H1 (cell line): Measurements from ENCODE around the gene RTN4RL1. TPM values are rescaled to one million over a fixed set of nuclear protein-coding genes. Genes with fewer than 3 reads are reported as not detected.

Experiments
- CTCF ChIA-PET: fragments of 300-600 bp; sonication (Branson Sonifier 250); formaldehyde crosslinking; loops from one replicate; lab custom pipeline; 2021; ENCODE audit not compliant: partially characterized antibody; lab: Charles Lee
- POLR2A ChIA-PET: fragments of 300-600 bp; sonication (Branson Sonifier 250); formaldehyde crosslinking; loops from one replicate; lab custom pipeline; 2021; ENCODE audit warnings: inconsistent platforms; ENCODE audit not compliant: partially characterized antibody; lab: Charles Lee
- DNase-seq, 2 experiments: peaks; one replicate each; pipeline versions ENCODE4 v3.0.0 to v3.0.0-alpha.2; 2010 to 2022; ENCODE audit warnings: low spot score in 2 of 2, low read depth in 1 of 2, mixed read lengths in 1 of 2
- FAIRE-seq: peaks from 2 replicates; lab custom pipeline; 2011; peaks lifted over from hg19 to GRCh38; lab: Jason Lieb, UNC
- H2AFZ ChIP-seq: 2 replicates; pipeline ENCODE4 v1.8.1; 2012; ENCODE audit warnings: low read length, inconsistent platforms
- H2AK5ac ChIP-seq: 2 replicates; pipeline ENCODE4 v1.6.1; 2013; ENCODE audit warnings: low read depth, low read length
- H2BK120ac ChIP-seq: replicated peaks from 2 replicates; pipeline ENCODE3; 2013; ENCODE audit warnings: low read depth, low read length, inconsistent platforms
- H2BK12ac ChIP-seq: 2 replicates; pipeline ENCODE4 v1.6.1; 2013; ENCODE audit warnings: low read depth, low read length
- H2BK15ac ChIP-seq: 2 replicates; pipeline ENCODE4 v1.6.1; 2013; ENCODE audit warnings: low read length
- H2BK20ac ChIP-seq: 2 replicates; pipeline ENCODE4 v1.6.1; 2013; ENCODE audit warnings: low read length
- H2BK5ac ChIP-seq: 2 replicates; pipeline ENCODE4 v1.6.1; 2013; ENCODE audit warnings: low read depth, low read length
- H3K14ac ChIP-seq: 2 replicates; pipeline ENCODE4 v1.6.1; 2013; ENCODE audit warnings: inconsistent platforms; ENCODE audit not compliant: insufficient read length
- H3K18ac ChIP-seq: 2 replicates; pipeline ENCODE4 v1.6.1; 2013; ENCODE audit warnings: low read length; ENCODE audit errors: extremely low read depth
- H3K23ac ChIP-seq: 2 replicates; pipeline ENCODE4 v1.6.1; 2013; ENCODE audit warnings: inconsistent platforms; ENCODE audit not compliant: insufficient read length
- H3K23me2 ChIP-seq: 2 replicates; pipeline ENCODE4 v1.6.1; 2013; ENCODE audit warnings: low read depth, low read length
- H3K27ac ChIP-seq: 2 replicates; pipeline ENCODE4 v1.6.1; 2011; ENCODE audit warnings: low read depth, low read length, inconsistent platforms
- H3K27me3 ChIP-seq, 4 experiments: replicated peaks in 1 of 4; 1 replicate in 1 of 4; 2 replicates in 3 of 4; pipeline versions ENCODE4 v1.6.1 to v1.8.1; 2011 to 2013; ENCODE audit warnings: low read length in 3 of 4, mild to moderate bottlenecking in 3 of 4, inconsistent platforms in 2 of 4, mixed read lengths in 2 of 4, moderate library complexity in 1 of 4; ENCODE audit not compliant: control insufficient read depth in 3 of 4, insufficient read depth in 3 of 4; ENCODE audit errors: extremely low read depth in 1 of 4
- H3K36me3 ChIP-seq, 4 experiments: 2 replicates each; pipeline versions ENCODE4 v1.6.1 to v1.8.1; 2011 to 2013; ENCODE audit warnings: mild to moderate bottlenecking in 4 of 4, low read length in 3 of 4, moderate library complexity in 2 of 4, control low read depth in 1 of 4, inconsistent platforms in 1 of 4; ENCODE audit not compliant: insufficient read depth in 4 of 4, control insufficient read depth in 2 of 4
- H3K4ac ChIP-seq: replicated peaks from 2 replicates; pipeline ENCODE3; 2013; ENCODE audit warnings: low read length, low read depth, mixed read lengths, inconsistent platforms; ENCODE audit not compliant: insufficient read length
- H3K4me1 ChIP-seq, 4 experiments: replicated peaks in 1 of 4; 1 replicate in 1 of 4; 2 replicates in 3 of 4; pipeline versions ENCODE4 v1.6.1 to v1.8.1; 2011 to 2013; ENCODE audit warnings: low read length in 3 of 4, inconsistent platforms in 2 of 4, mixed read lengths in 1 of 4; ENCODE audit not compliant: insufficient read depth in 4 of 4, control insufficient read depth in 3 of 4
- H3K4me2 ChIP-seq, 2 experiments: 2 replicates each; pipeline versions ENCODE4 v1.6.1 to v1.8.1; 2011 to 2013; ENCODE audit warnings: low read depth in 2 of 2, low read length in 2 of 2, control low read depth in 1 of 2, inconsistent platforms in 1 of 2, mild to moderate bottlenecking in 1 of 2; ENCODE audit not compliant: insufficient read depth in 1 of 2
- H3K4me3 ChIP-seq, 4 experiments: fragments of 200-600, 300-600 bp in 1 of 4; sonication (generic), shearing (Covaris generic), sonication (Bioruptor Twin) in 1 of 4; 2 replicates each; pipeline versions ENCODE4 v1.5.1 to v1.8.1; 2011 to 2016; ENCODE audit warnings: low read length in 4 of 4, low read depth in 3 of 4, control low read depth in 2 of 4, inconsistent platforms in 2 of 4, mild to moderate bottlenecking in 2 of 4, mixed read lengths in 1 of 4, moderate library complexity in 1 of 4; ENCODE audit not compliant: insufficient read depth in 2 of 4; ENCODE audit errors: extremely low read depth in 1 of 4
- H3K56ac ChIP-seq: replicated peaks from 2 replicates; pipeline ENCODE3; 2013; ENCODE audit warnings: low read depth, mild to moderate bottlenecking, mixed read lengths, low read length, inconsistent platforms; ENCODE audit not compliant: insufficient read length
- H3K79me1 ChIP-seq: 2 replicates; pipeline ENCODE4 v1.6.1; 2013; ENCODE audit warnings: low read depth, low read length, control low read depth
- H3K79me2 ChIP-seq, 2 experiments: 2 replicates each; pipeline versions ENCODE4 v1.6.1 to v1.8.1; 2012 to 2013; ENCODE audit warnings: low read length in 2 of 2, mild to moderate bottlenecking in 2 of 2, inconsistent platforms in 1 of 2; ENCODE audit not compliant: insufficient read depth in 2 of 2, control insufficient read depth in 1 of 2
- H3K9ac ChIP-seq, 4 experiments: replicated peaks in 1 of 4; 1 replicate in 1 of 4; 2 replicates in 3 of 4; pipeline versions ENCODE4 v1.6.1 to v1.8.1; 2011 to 2013; ENCODE audit warnings: low read depth in 3 of 4, low read length in 3 of 4, control low read depth in 2 of 4, mild to moderate bottlenecking in 2 of 4, moderate library complexity in 2 of 4, inconsistent platforms in 1 of 4; ENCODE audit errors: extremely low read depth in 1 of 4
- H3K9me3 ChIP-seq, 2 experiments: 2 replicates each; pipeline versions ENCODE4 v1.6.1 to v1.8.1; 2012 to 2013; ENCODE audit warnings: mild to moderate bottlenecking in 2 of 2, moderate library complexity in 2 of 2, control low read depth in 1 of 2, inconsistent platforms in 1 of 2, low read depth in 1 of 2, low read length in 1 of 2, mixed read lengths in 1 of 2; ENCODE audit not compliant: insufficient read depth in 2 of 2
- H4K20me1 ChIP-seq, 2 experiments: replicated peaks in 1 of 2; 2 replicates each; pipeline versions ENCODE3 to v1.8.1; 2011 to 2013; ENCODE audit warnings: inconsistent platforms in 2 of 2, low read length in 2 of 2, mild to moderate bottlenecking in 1 of 2; ENCODE audit not compliant: insufficient read depth in 2 of 2, control insufficient read depth in 1 of 2
- H4K5ac ChIP-seq: 2 replicates; pipeline ENCODE4 v1.6.1; 2013; ENCODE audit warnings: low read length, low read depth, mixed read lengths, inconsistent platforms; ENCODE audit not compliant: insufficient read length
- H4K8ac ChIP-seq: 2 replicates; pipeline ENCODE4 v1.8.0; 2013; ENCODE audit warnings: mild to moderate bottlenecking, moderate library complexity, low read length, inconsistent platforms; ENCODE audit not compliant: insufficient read depth; ENCODE audit errors: extremely low read depth
- H4K91ac ChIP-seq: replicated peaks from 2 replicates; pipeline ENCODE3; 2013; ENCODE audit warnings: low read length, mixed read lengths, inconsistent platforms; ENCODE audit not compliant: insufficient read length
- EGR1 ChIP-seq: IDR thresholded peaks from 2 replicates; pipeline ENCODE4 v1.6.1; 2011; ENCODE audit warnings: low read depth, low read length, borderline replicate concordance
- HDAC6 ChIP-seq: IDR thresholded peaks from one replicate; pipeline ENCODE4 v1.7.1; 2012; ENCODE audit warnings: low read depth, mild to moderate bottlenecking, inconsistent platforms, low read length, moderate library complexity
- SIN3A ChIP-seq, 2 experiments: IDR thresholded peaks in 1 of 2; conservative IDR thresholded peaks in 1 of 2; 2 replicates each; pipeline ENCODE4 v1.6.1; 2011 to 2012; ENCODE audit warnings: low read length in 2 of 2, improper control_type of control experiment in 1 of 2, low read depth in 1 of 2, mild to moderate bottlenecking in 1 of 2
- SP1 ChIP-seq: IDR thresholded peaks from 2 replicates; pipeline ENCODE4 v1.6.1; 2011; ENCODE audit warnings: low read depth, low read length
- USF2 ChIP-seq: IDR thresholded peaks from 2 replicates; pipeline ENCODE4 v1.6.1; 2011; ENCODE audit warnings: low read length, improper control_type of control experiment
- YY1 ChIP-seq: IDR thresholded peaks from 2 replicates; pipeline ENCODE4 v1.6.1; 2011; ENCODE audit warnings: low read depth, mild to moderate bottlenecking, low read length
- WGBS, 2 experiments: shearing (Covaris generic) in 1 of 2; methylation state at CpG; one replicate each; pipeline versions ENCODE4 v1.1.6 to v1.1.7; 2013 to 2015; ENCODE audit warnings: low lambda C conversion rate in 2 of 2, mixed read lengths in 2 of 2, inconsistent platforms in 1 of 2, low coverage in 1 of 2, missing lambda C conversion rate in 1 of 2; ENCODE audit not compliant: insufficient replicate concordance in 2 of 2, insufficient coverage in 1 of 2, insufficient read length in 1 of 2; ENCODE audit errors: extremely low coverage in 1 of 2, missing lambda C conversion rate in 1 of 2; 5-methylcytosine and 5-hydroxymethylcytosine counted together
- polyA plus RNA-seq, 7 experiments: library from polyadenylated mRNA; depleted of rRNA in 3 of 7; stranded (reverse) in 5 of 7; unstranded in 2 of 7; fragments of >200 nt in 5 of 7; fragments of 200-250 nt in 2 of 7; gene quantifications; 1 replicate in 5 of 7; 2 replicates in 1 of 7; 4 replicates in 1 of 7; pipeline versions ENCODE4 v1.2.1 to v1.2.3, GENCODE V29; 2011 to 2013; ENCODE audit warnings: missing spikeins in 2 of 7, mixed read lengths in 2 of 7
- total RNA-seq: library from RNA; stranded (reverse); fragmentation: NEBNext Ultra II Directional; extraction: Animal tissue kit (Norgen Biotek cat#: 25700); gene quantifications from 2 replicates; pipeline ENCODE4 v1.2.1, GENCODE V29; 2021

The RTN4RL1 gene
- total and polyA plus RNA-seq, 2 of the 8 experiments (the other 6 are each of a cell fraction or from before 2014, with no cell fraction given) = 0.09 TPM; not detected in 1

DNA sequence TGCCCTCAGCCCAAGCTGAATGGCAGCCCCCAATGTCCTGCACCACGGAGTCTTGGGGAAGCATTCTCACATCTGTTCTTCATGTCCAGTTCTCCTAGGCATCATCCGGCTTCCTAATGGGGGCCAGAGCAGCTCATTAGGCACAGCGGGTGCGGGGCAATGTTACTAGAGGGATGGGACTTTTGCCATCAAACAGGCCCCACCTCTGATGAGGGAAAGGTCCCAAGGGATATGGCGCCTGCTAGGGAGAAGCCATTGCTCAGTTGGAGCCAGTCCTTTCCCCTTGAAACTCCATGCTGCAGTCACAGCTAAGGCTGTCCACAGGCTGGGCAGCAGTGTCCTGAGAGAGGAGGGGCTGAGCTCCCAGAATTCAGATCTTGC lies 3.1 kb upstream of the RTN4RL1 start:
- DNase-seq = no peak
- no peak overlapping the region for H3K27ac ChIP-seq
- H3K9ac ChIP-seq = no peak overlapping the region

More for the DNA sequence above, 3.1 kb upstream of the RTN4RL1 start:
- CTCF ChIA-PET = interaction anchor here (0.7 to 5.3 kb wide), 7 partner anchors 8 to 122 kb away, joined by 3 to 47 read pairs (median 4); partner anchors contain the start of gene HIC1
- no peak overlapping the region for H2BK20ac ChIP-seq
- no peak overlapping the region for H3K56ac ChIP-seq
- WGBS, 2 experiments = 86% methylated on average over 4 of the region's 5 CpGs; no CpG with 5 or more reads in 1 of the 2 experiments
- no peak overlapping the region for H4K5ac ChIP-seq
- no peak overlapping the region for H4K8ac ChIP-seq
- POLR2A ChIA-PET = interaction anchor here (0.7 to 1.2 kb wide), 4 partner anchors 10 to 17 kb away, joined by 3 to 4 read pairs (median 3); no protein-coding TSS in a partner anchor
- H3K23me2 ChIP-seq = peaks cover 16% of the 10 kb centered on the region; the same call in 1 of the 2 replicates
- H3K23ac ChIP-seq = no peak overlapping the region
- H3K4ac ChIP-seq = no peak overlapping the region
- peaks cover 0 to 6% (median 0%) of the 10 kb centered on the region in 4 experiments; a peak in 1 of 8 replicates for H3K36me3 ChIP-seq
- no peaks in the 10 kb centered on the region for H3K79me2 ChIP-seq
- no peak overlapping the region for H3K4me3 ChIP-seq
- H3K14ac ChIP-seq = no peak overlapping the region
- no peak overlapping the region for H2BK5ac ChIP-seq
- TF ChIP-seq HDAC6 = no peak
- TF ChIP-seq EGR1 = no peak
- TF ChIP-seq SIN3A (conservative IDR thresholded peaks at IDR 0.05 in 1 of 2, IDR thresholded peaks at IDR 0.05 in 1 of 2; ENCODE audit: low read depth in 1 of 2, low read length in 2 of 2) = no peak
- TF ChIP-seq SP1 = no peak
- TF ChIP-seq USF2 = no peak
- no peak for TF ChIP-seq YY1
- H2AK5ac ChIP-seq = no peak overlapping the region
- no peak overlapping the region for H2BK120ac ChIP-seq
- no peak overlapping the region for H4K91ac ChIP-seq
- H2BK12ac ChIP-seq = no peak overlapping the region
- no peak for FAIRE-seq
- peaks cover 4 to 19% (median 7%) of the 10 kb centered on the region in 4 experiments for H3K4me1 ChIP-seq
- H3K79me1 ChIP-seq = no peaks in the 10 kb centered on the region
- H3K18ac ChIP-seq = no peak overlapping the region
- peaks cover 62 to 66% (median 64%) of the 10 kb centered on the region in 4 experiments for H3K27me3 ChIP-seq
- H2BK15ac ChIP-seq = no peak overlapping the region
- no peak overlapping the region for H2AFZ ChIP-seq
- H4K20me1 ChIP-seq = peaks cover 0 to 8% of the 10 kb centered on the region in 2 experiments
- H3K9me3 ChIP-seq = no peaks in the 10 kb centered on the region
- H3K4me2 ChIP-seq = no peak overlapping the region
